WTC11 (cell line): ENCODE results near the gene UNKL. TPM values are rescaled to one million over a fixed set of nuclear protein-coding genes. Genes with fewer than 3 reads are reported as not detected.

Source experiments
- CREB1 ChIP-seq: sonication (generic); formaldehyde crosslinking; IDR thresholded peaks from 2 replicates; pipeline ENCODE4 v1.8.0; 2023; ENCODE audit warnings: mild to moderate bottlenecking, missing genetic modification reagents
- NFE2L1 ChIP-seq: sonication (generic); formaldehyde crosslinking; IDR thresholded peaks from 2 replicates; pipeline ENCODE4 v1.8.1; 2023; ENCODE audit warnings: missing genetic modification reagents
- total RNA-seq: library from RNA; stranded (reverse); gene quantifications from 3 replicates; pipeline ENCODE4 v1.2.3, GENCODE V29; 2021

UNKL gene
- total RNA-seq, 1 experiment from 2014 or later, result 53.3 TPM

GRCh38 chr16:1313721-1314369, 100.7 kb downstream of the UNKL start (continued):
- TF ChIP-seq NFE2L1 (no peak), CREB1 (CRISPR knock-in tag) (no peak)

Other genes starting within 250 kb of the UNKL start
- gene TPSG1, start 189.4 kb downstream of the UNKL start, total RNA-seq, result not detected in 3 replicates
- 0.18 to 0.44 TPM in 2 of 3 replicates, not detected in the other for gene TPSB2, start 184.5 kb downstream of the UNKL start, total RNA-seq
- 0.53 TPM in 1 of 3 replicates, not detected in the others for gene TPSAB1, start 174.0 kb downstream of the UNKL start, total RNA-seq
- 0.31 to 1.5 TPM (median 0.94 TPM) in 3 replicates for gene TPSD1, start 158.6 kb downstream of the UNKL start, total RNA-seq
- 211 to 229 TPM (median 222 TPM) in 3 replicates for gene UBE2I, start 105.1 kb downstream of the UNKL start, total RNA-seq
- gene BAIAP3, start 81.1 kb downstream of the UNKL start, total RNA-seq, result 15.2 to 18.8 TPM (median 16.5 TPM) in 3 replicates
- 63.0 to 66.3 TPM (median 66.2 TPM) in 3 replicates for gene TSR3, start 62.8 kb downstream of the UNKL start, total RNA-seq
- 31.1 to 39.1 TPM (median 35.9 TPM) in 3 replicates for gene GNPTG, start 62.8 kb downstream of the UNKL start, total RNA-seq
- gene UQCC4, start 6.0 kb upstream of the UNKL start, total RNA-seq, result 16.2 to 17.0 TPM (median 16.9 TPM) in 3 replicates
- not detected in 3 replicates for gene PERCC1, start 16.4 kb upstream of the UNKL start, total RNA-seq
- 0.46 to 1.2 TPM (median 1.1 TPM) in 3 replicates for gene CCDC154, start 29.9 kb upstream of the UNKL start, total RNA-seq
- 80.6 to 94.1 TPM (median 90.0 TPM) in 3 replicates for gene CLCN7, start 60.3 kb upstream of the UNKL start, total RNA-seq
- 0.16 to 0.26 TPM (median 0.18 TPM) in 3 replicates for gene PTX4, start 74.2 kb upstream of the UNKL start, total RNA-seq
- 67.8 to 86.7 TPM (median 71.6 TPM) in 3 replicates for gene TELO2, start 78.7 kb upstream of the UNKL start, total RNA-seq
- 0.18 to 0.35 TPM (median 0.30 TPM) in 3 replicates for gene TMEM204, start 119.0 kb upstream of the UNKL start, total RNA-seq
- 27.0 to 31.0 TPM (median 28.9 TPM) in 3 replicates for gene IFT140, start 197.4 kb upstream of the UNKL start, total RNA-seq
- 24.0 to 27.4 TPM (median 25.9 TPM) in 3 replicates for gene CRAMP1, start 197.7 kb upstream of the UNKL start, total RNA-seq